Memory B cell (primary cell): Measurements from ENCODE around the gene WDR43.

Experiments used
- ATAC-seq: fragments of 150-1000 bp; cut with Tn5 transposase; 2 replicates; pipeline ENCODE4 v1.10.0; 2021; ENCODE audit warnings: low read depth, mild to moderate bottlenecking, moderate library complexity
- DNase-seq, 2 donors: peaks; one replicate each; pipeline ENCODE4 v3.0.0; 2022; ENCODE audit warnings: low spot score in 2 of 2
- H3K27ac Mint-ChIP-seq: one replicate; pipeline ENCODE4 v1.8.0; 2022; ENCODE audit warnings: mild to moderate bottlenecking, moderate library complexity, mixed read lengths
- H3K27me3 Mint-ChIP-seq: one replicate; pipeline ENCODE4 v1.8.0; 2022; ENCODE audit warnings: mixed read lengths
- H3K36me3 Mint-ChIP-seq: one replicate; pipeline ENCODE4 v1.8.0; 2022; ENCODE audit warnings: mild to moderate bottlenecking, mixed read lengths
- H3K4me1 Mint-ChIP-seq: one replicate; pipeline ENCODE4 v1.8.0; 2022; ENCODE audit warnings: mixed read lengths
- H3K4me3 Mint-ChIP-seq: one replicate; pipeline ENCODE4 v1.8.0; 2022; ENCODE audit warnings: mild to moderate bottlenecking, moderate library complexity, mixed read lengths
- H3K9me3 Mint-ChIP-seq: one replicate; pipeline ENCODE4 v1.8.0; 2022; ENCODE audit warnings: mixed read lengths

WDR43 gene

GRCh38 chr2:28997237-28997846 is 102.9 kb downstream of the WDR43 start:
- H3K36me3 Mint-ChIP-seq = no peaks in the 10 kb centered on the region
- DNase-seq (no peak), ATAC-seq (no peak)
- H3K9me3 Mint-ChIP-seq = no peaks in the 10 kb centered on the region
- H3K4me1 Mint-ChIP-seq = peaks cover 4% of the 10 kb centered on the region
- H3K27me3 Mint-ChIP-seq = peaks cover 6% of the 10 kb centered on the region
- peak overlapping the region; percentile 42 for H3K27ac Mint-ChIP-seq
- no peak overlapping the region for H3K4me3 Mint-ChIP-seq
